Stomach (tissue), 4 donors: Measurements from ENCODE around the gene BICD2.

ENCODE experiments used
- EP300 ChIP-seq: sonication (generic); formaldehyde crosslinking; IDR thresholded peaks from one replicate; pipeline ENCODE4 v1.6.1; 2017; ENCODE audit warnings: antibody characterized with exemption
- POLR2A ChIP-seq, 4 donors: fragments of 450-650 bp; IDR thresholded peaks; one replicate each; pipeline ENCODE4 v1.6.1; 2016; ENCODE audit warnings: antibody characterized with exemption in 4 of 4, control low read depth in 2 of 4, mild to moderate bottlenecking in 1 of 4, moderate library complexity in 1 of 4
- TF ChIP-seq, protein P1 (sequence below), 7 experiments: fragments of 450-650 bp in 4 of 7; fragments of 200-600 bp in 3 of 7; sonication (generic) in 3 of 7; IDR thresholded peaks; one replicate each; pipeline ENCODE4 v1.5.1; 2016 to 2019; ENCODE audit warnings: antibody characterized with exemption in 7 of 7, control low read depth in 2 of 7, mild to moderate bottlenecking in 1 of 7

DNA sequence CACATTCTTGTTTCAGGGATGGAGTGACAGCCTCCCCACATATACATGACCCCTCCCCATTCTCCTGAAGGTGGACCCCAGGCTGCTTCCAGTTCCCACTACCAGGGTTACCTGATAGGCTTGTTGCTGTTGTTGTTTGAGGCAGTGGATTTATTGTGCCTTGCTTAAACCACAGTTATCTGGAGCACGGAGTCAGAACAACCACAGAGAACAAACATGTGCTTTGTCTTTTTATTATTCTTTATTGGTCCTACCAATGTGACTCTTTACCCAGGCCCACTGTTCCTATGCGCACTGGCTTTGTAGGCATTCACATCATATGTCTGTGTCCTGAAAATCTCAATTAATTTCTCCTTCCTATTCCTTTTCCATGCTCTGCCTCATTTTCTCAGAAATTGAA is 53.5 kb downstream of the BICD2 start:
- TF ChIP-seq POLR2A (IDR thresholded peaks at IDR 0.05) (no peak), EP300 (no peak)
- TF ChIP-seq, protein P1, sequence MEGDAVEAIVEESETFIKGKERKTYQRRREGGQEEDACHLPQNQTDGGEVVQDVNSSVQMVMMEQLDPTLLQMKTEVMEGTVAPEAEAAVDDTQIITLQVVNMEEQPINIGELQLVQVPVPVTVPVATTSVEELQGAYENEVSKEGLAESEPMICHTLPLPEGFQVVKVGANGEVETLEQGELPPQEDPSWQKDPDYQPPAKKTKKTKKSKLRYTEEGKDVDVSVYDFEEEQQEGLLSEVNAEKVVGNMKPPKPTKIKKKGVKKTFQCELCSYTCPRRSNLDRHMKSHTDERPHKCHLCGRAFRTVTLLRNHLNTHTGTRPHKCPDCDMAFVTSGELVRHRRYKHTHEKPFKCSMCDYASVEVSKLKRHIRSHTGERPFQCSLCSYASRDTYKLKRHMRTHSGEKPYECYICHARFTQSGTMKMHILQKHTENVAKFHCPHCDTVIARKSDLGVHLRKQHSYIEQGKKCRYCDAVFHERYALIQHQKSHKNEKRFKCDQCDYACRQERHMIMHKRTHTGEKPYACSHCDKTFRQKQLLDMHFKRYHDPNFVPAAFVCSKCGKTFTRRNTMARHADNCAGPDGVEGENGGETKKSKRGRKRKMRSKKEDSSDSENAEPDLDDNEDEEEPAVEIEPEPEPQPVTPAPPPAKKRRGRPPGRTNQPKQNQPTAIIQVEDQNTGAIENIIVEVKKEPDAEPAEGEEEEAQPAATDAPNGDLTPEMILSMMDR (IDR thresholded peaks at IDR 0.05): no peak
